ENCODE data around the gene SMYD3.
"Not testable (repeated sequence)": the region's sequence is repeated elsewhere in the genome, so short reads cannot be mapped to it uniquely, and the experiment has no call there.

The SMYD3 gene

DNA sequence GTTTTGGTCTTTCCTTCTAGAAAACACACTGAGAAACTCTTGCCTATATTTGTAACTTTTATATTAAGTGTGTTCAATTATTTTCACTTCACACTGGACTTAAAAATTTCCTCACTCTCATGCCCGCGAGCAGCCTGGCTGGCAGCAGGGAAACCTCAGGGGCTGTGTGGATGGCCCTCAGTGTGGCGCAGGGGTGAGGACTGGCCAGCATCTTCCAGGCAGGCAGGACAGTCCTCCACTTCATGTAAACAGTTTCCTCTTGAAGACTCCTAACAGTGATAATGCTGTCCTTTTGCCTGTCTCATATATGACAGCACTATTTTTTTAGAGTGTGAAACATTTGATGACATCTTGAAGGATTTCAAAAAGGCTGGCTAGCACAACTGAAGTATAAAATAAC lies 733.7 kb downstream of the SMYD3 start:
- no peak for DNase-seq (ENCODE audit: low read depth in 2 of 2)

DNA sequence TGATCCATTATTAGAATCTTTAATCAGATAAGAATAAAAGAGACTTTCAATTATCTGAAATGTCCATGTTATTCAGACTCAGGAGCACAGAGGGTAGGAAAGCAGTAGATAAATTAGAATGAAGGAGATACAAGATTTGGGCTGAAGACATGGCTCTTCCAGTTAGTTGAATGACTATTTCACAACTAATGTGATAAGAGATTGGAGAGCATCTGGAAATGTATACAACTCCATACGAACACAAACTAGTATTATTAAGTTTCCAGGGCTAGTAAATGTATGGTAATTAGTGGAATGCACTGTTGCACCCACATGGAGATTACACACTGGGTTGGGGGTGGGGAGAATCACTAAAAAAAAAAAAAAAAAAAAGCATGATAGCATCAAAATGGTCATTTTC lies 734.3 kb downstream of the SMYD3 start:
- no peak for DNase-seq (ENCODE audit: low read depth in 2 of 2)

DNA sequence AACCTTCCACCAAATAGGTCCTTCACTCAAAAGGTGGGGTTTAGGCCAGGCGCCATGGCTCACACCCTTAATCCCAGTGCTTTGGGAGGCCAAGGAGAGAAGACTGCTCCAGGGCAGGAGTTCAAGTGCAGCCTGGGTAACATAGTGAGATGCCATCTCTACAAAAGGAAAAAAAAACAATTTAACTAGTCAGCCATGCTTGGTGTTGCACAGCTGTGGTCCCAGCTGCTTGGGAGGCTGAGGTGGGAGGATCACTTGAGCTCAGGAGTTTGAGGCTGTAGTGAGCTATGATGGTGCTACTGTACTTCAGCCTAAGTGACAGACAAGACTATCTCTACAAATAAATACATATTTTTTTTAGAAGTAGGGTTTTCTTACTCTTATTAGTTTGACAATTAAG lies 734.8 kb downstream of the SMYD3 start:
- DNase-seq (ENCODE audit: low read depth in 2 of 2), result no peak

DNA sequence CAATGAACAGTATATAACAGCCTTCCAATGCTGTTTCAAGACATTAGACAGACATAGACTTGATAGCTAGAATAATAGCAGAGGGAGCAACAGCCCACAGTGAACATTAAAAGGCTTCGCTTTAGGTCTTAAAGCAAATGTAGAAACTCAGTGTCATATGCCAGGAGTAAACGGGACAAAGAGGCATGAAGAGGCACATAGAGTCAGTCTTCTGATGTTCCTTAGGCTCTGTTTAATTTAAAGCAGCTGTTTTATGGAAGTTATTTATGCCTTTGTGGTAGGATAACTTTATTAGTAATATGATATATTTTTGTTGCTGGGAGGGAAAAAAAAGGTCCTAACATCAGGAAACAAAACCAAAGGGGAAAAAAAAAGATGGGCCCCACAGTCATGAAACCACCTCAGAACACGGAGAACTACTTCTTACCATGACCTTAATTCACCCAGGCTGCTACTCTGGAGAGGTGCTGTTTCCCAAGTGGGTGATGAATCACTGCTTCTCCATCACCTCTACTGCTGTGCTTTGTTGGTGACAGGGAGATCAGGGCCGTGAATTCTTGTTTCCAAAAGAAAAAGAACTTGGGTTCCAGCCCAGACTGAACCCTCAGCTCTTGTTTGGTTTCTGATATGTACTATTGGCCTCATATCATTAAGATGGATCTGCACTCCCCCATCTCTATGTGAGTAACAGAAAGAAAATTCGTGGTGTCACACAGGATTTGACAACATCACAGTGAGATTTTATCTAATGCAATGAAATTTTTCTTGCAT lies 735.4 kb downstream of the SMYD3 start:
- DNase-seq (ENCODE audit: low read depth in 2 of 2), result no peak

DNA sequence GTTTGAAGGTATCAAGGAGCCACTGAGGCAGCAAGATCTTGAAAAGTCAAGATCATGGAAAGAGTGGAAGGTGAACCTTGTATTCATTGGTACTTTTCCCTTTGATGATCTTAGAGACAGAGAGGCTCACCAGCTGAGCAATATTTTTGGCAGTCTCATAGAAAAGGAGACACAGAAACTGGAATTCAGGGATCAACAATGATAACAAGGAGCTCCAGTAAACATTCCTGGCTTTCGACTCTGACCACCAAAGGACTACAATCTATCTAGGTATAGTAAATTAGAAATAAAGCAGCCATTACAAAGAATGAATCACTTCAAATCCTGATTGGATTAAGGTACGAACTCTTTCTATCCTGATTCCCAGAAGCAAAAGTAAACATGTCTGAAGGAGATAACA lies 736.9 kb downstream of the SMYD3 start:
- DNase-seq (ENCODE audit: low read depth in 2 of 2), result no peak

DNA sequence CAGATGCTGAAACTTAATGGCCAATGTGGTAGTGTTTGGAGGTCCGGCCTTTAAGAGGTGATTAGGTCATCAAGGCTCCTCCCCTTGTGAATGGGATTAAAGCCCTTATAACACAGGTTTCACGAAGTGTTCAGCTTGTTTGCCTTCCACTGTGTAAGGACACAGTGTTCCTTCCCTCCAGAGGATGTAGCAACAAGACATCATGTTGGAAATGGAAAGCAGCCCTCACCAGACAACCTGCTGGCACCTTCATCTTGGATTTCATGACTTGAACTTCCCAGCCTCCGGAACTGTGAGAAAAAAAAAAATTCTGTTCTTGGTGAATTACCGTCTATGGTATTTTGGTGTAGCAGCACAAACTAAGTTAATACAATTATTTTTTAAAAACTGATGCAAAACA lies 738.5 kb downstream of the SMYD3 start:
- DNase-seq (ENCODE audit: low read depth in 2 of 2), result no peak

DNA sequence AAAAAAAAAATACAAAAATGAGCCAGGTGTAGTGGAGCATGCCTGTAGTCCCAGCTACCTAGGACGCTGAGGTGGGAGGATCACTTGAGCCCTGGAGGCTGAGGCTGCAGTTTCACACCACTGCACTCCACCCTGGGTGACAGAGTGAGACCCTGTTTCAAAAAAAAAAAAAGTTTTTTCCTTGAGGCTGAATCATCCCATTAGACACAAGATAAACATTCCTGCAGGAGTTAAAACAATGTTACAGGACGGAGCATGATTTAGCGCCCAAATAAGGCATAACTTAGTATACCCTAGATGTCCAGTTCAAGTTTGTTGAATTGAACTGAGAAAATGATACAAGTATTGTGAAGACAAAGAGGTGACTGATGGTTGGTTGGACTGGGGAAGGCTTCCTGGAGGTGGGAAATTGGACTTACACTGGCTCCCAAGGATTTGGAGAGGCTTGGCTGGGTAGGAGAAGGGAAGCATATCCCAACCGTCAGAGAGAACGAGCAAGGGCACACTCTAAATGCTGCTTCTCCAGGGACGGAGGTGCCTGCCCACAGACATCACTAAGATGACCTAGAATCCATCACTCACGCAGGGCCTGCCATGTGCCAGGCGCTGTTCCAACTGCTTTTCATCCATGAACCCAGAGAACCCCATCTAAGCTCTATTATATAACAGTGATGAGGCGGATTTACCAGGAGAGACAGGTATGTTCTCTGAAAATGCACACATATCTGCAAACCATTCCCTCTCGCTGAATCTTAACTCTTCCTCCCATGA lies 741.7 kb downstream of the SMYD3 start:
- no peak for DNase-seq (ENCODE audit: low read depth in 2 of 2)

DNA sequence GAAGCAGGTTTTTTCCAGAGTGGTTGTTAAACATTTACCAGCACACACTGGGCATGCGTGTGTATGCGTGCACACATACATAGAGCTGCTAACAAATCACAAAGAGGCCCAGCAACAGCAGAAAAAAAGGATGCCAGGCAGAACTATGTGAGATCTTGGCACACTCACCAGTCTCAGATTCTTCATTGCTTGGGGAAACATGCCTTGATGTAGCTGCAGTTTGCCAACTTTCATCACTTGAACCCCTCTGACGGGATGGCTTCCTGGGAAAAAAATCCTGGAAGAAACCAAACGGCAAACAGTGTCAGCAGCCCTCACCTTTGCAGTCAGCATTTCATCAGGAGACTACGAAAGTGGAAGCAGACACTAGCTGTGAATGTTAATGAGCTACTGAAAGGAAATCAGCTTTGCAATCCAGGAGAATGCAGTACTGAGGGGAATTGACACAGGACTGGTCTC lies 743.2 kb downstream of the SMYD3 start:
- no peak for DNase-seq (ENCODE audit: low read depth in 2 of 2)

DNA sequence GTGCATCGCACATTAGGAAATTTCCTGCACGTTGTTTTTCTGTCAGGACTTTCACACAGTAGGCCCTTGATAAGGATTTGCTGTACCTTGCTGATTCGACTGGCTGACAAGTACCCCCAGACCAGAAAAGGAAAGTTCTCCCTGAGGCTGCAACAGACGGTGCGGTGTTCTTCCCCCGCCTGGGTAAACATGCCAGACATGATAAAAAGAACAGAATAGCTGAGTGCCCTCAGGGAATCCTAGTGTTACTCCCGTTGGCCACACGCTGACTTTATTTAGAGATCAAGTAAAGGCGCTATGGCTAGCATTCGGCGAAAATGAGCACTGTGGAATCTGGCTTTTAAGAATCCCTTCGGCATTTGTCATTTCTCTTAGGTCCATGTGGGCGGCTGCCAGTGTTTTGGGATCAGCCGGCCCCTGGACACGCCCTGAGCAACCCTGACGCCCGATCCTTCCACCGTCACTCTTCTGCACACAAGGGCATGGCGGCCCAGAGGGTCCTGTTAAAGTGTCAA lies 744.6 kb downstream of the SMYD3 start:
- no peak for DNase-seq (ENCODE audit: low read depth in 2 of 2)

DNA sequence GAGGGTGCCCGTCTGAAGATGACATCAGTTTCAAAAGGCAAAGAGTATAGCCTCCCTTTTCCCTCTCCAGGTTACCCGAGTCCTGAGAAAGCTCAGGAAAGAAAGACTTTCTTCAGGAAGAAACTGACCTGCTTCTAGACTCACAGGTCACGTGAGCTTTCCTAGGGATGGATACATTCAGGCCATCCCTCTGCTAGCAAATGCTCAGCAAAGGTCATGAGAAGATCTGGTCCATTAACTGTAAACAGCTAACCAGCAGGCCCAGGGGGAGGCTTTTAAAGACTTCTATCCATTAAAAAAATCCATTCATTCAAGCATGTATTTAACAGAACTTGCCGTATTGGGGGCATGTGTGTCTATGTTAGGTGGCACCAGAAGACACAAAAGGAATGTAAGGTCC lies 746.8 kb downstream of the SMYD3 start:
- no peak for DNase-seq (ENCODE audit: low read depth in 2 of 2)

DNA sequence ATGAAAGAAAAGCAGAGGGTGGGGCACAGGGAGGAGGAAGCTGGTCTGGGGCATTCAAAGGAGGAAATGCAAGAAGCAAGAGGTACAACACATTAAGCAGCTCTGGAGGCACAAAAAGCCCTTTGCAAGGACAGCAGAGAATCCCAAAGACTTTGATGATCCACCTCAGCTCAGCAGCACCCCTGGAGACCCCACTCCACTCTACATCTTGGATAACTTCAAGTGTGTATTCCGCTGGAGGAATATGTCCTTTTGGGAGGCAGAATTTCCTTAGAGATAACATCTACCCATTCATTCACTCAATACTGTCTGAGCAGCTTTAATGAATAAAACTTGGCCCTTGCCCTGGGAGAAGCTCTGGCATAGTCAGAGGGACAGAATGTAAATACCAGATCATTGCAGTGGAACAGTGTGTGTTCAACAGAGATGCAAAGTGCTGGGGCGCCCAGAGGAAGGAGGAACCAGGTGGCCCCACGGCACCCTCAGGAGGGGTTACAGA lies 752.6 kb downstream of the SMYD3 start:
- no peak for DNase-seq (ENCODE audit: low read depth in 2 of 2)

DNA sequence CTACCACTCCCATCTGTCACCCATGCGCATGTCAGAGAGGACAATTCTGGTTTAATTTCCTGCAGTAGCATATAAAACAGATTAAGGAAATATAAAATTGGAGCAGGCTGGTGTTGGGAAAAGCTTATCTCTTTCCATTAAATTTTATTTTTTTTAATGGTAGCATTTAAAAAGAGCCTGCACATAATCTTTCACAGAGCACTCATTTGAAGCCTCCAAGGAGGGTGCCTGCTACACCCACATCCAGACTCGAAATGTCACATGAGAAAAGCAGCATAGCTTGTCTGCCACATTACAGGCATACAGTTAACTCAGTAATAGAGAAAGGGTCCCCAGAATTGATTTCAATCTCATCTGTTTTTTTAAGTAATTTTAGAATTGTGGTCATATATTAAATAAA lies 753.3 kb downstream of the SMYD3 start:
- DNase-seq (ENCODE audit: low read depth in 2 of 2), result no peak

DNA sequence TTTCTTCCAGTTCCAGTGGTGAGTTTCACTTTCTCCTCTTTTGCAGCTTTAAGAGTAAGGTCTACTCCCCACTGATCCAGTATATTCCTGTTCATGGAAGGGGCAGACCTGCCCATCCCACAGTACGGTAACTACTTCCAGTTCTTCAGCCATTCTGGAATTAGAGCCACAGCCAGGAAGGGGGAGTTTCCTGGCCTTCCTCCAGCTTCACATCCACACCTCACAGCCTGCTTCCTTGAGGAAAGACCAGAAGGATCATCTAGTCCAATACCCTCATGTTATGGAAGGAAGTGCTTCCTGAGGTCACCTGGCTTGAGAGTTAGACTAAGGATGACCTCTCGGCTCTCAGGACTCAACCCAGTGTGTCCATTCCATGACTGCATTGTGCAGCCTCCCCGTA lies 754.5 kb downstream of the SMYD3 start:
- DNase-seq (ENCODE audit: low read depth in 2 of 2), result no peak

DNA sequence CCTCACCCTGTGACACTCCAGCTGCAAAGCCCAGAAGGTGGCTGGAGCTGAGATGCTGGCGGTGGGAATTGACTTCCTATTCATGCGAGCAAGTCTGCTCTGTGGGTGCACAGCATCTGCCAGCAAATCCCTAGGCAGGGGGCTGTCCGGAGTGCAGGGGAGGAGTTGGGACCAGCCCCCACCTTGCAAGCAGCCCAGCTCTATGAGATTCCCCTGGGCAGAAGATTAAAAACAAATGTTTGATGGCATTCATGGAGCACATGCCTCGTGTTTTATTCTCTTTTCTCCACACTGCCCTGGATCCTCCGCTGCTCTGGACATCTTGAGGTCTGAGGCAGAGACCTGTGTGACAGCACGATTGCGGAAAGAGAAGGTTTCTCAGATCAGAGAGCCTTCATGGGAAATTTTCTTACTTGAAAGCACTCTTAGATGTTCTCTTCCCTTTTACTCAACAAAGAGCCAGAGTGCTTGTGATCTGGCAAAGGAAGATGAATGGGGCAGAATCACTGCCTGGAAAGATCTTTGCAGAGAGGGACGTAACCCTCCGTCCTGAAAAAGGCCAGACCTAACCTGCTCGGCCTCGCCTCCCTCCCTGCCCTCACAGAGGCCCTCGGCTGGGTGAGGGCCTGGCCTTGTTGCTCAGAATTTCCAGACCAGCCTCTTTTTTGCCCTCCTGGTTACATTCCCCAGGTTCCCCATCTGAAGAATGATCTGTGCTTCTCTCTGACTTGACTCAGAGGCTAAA lies 755.2 kb downstream of the SMYD3 start:
- no peak for DNase-seq (ENCODE audit: low read depth in 2 of 2)

DNA sequence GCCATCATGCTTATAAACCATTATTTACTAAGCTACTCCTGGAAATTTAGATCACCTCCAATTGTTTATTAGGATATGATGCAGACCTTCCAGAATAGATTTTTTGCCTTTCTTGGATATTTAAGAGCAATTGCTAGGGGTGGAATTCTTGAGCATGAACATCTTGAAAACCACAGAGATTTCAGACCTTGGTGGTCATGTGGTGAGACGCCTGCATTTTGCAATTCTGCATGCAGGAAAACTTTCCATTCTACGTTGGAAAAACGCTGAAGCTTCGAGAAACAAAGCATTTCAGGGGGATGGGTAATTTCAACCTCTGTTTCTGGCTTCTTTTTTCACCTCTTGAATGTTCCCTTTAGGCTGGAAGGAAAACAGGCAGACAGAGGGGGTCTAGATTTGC lies 756.0 kb downstream of the SMYD3 start:
- DNase-seq (ENCODE audit: low read depth in 2 of 2), result no peak

DNA sequence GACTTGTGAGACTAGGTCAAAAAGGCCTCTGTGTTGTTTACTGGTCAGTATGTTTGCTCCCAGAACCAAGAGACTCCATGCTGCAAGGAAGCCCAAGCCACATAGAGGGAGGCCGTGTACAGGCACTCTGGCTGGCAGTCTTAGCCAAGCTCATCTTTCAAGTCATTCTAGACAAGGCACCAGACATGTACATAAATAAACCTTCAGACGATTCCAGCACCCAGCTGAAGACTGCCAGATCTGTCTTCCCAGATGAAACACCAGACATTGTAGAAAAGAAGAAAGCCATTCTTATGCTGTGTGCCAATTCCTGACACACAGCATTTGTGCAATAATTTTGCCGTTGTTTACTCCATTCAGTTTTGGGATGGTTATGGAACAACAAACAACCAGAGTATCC lies 756.8 kb downstream of the SMYD3 start:
- no peak for DNase-seq (ENCODE audit: low read depth in 2 of 2)

DNA sequence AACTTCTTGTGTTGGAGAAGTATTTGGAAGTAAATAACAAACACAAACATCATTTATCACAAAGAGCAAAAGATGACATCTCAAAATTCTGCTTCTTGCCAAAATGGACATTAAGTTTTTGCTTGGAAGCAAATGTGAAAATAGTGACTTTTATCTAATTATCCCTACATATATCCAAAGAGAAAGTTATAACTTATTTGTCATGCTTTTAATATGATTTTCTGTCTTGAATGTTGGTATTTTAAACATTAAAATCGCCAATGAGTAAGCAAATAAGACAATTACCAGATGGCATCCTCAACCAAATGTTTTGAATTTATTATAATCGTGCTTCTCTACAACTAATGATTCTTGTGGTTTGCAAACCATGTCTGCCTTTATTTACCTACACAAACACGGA lies 758.0 kb downstream of the SMYD3 start:
- no peak for DNase-seq (ENCODE audit: low read depth in 2 of 2)

DNA sequence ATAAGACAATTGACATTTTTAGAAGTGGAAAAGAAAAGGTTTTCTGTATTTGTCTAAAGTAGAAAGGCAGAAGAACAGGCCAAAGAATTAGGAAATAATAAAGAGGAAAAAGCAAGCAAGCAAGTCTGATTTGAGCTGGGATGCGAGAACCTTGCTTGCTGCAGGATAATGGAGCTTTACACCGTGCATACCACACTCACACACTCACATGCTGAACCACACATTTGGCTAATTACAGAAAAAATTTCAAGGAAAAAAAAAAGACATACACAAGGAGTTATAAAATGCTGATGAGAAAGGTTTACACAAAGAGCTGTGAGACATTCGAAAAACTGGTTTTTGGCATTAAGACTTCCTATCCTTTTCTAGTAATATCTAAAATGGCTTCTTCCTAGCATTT lies 758.4 kb downstream of the SMYD3 start:
- DNase-seq (ENCODE audit: low read depth in 2 of 2), result no peak

DNA sequence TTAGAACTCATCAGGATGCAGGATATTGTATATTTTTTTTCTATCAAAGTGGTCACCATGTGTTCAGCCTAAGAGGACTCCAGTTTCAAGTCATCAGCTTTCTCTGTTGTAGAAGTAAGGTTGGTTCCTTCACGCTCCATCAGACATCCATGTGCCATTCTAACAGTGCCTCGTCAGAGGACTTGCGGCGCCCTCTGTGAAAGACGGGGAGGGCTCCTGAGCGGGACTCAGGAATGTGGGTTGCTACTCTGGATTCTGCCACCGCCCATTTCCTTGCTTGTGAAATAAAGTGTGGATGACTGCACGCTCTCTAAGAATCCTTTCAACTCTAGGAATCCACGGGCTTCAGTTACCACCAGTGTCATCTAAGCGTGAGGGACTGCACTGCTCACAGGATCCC lies 758.8 kb downstream of the SMYD3 start:
- no peak for DNase-seq (ENCODE audit: low read depth in 2 of 2)

DNA sequence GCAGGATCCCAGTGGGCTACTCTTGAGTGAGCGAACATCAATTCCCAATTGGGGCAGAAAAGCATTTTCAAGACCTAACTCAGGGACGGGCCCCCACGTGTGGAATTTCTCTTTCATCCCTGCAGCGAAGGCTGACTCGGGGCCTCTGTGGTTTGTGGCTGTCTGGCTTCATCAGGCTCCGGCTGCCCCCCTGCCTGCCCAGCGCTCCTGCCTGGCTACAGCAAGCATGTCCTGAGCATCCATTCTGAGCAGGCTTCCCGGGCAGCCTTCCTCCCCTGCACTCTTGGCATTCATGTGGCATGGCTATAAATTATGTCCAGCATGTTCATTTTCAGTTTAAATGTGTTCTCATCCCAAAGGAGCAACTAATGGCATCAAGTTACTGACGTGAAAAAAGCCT lies 764.2 kb downstream of the SMYD3 start:
- DNase-seq (ENCODE audit: low read depth in 2 of 2), result no peak

DNA sequence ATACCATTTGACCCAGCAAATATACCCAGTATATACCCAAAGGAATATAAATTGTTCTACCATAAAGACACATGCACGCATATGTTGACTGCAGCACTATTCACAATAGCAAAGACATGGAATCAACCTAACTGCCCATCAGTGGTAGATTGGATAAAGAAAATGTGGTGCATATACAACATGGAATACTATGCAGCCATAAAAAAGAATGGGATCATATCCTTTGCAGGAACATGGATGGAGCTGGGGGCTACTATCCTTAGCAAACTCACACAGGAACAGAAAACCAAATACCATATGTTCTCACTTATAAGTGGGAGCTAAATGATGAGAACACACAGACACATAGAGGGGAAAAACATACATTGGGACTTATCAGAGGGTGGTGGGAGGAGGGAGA lies 766.7 kb downstream of the SMYD3 start:
- DNase-seq (ENCODE audit: low read depth in 2 of 2), result not testable (repeated sequence)

DNA sequence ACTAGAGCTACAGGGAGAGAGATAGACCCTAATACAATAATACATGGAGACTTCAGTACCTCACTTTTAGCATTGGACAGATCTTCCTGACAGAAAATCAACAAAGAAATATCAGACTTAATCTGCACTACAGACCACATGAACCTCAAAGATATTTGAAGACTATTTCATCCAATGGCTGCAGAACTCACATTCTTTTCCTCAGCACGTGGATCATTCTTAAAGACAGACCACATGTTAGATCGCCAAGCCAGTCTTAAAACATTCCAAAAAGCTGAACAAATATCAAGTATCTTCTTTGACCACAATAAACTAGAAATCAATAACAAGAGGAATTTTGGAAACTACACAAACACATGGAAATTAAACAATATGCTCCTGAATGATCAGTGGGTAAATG lies 776.3 kb downstream of the SMYD3 start:
- DNase-seq (ENCODE audit: low read depth in 2 of 2), result no peak
